Endothelial cell of umbilical vein (primary cell): ENCODE measurements around the gene HNRNPL. TPM values are rescaled to one million over a fixed set of nuclear protein-coding genes. Genes with fewer than 3 reads are reported as not detected.

Experiments
- BruUV-seq: library from RNA; stranded (reverse); fragments of 400-500 nt; replicated peaks from 2 replicates; lab custom pipeline; 2021; lab: Mats Ljungman, UMichigan
- CTCF ChIA-PET: fragments of 300-600, 350-600 bp; sonication (Branson Sonifier 250); formaldehyde crosslinking; loops from one replicate; lab custom pipeline; 2021; ENCODE audit warnings: antibody characterized with exemption, inconsistent platforms; lab: Charles Lee
- POLR2A ChIA-PET: fragments of 300-600, 350-600 bp; sonication (Branson Sonifier 250); formaldehyde crosslinking; loops from one replicate; lab custom pipeline; 2021; ENCODE audit warnings: antibody characterized with exemption, inconsistent platforms; lab: Charles Lee
- DNase-seq: peaks from one replicate; pipeline ENCODE4 v3.0.0-alpha.2; 2011; ENCODE audit warnings: low read depth, low spot score
- FAIRE-seq: peaks from 2 replicates; lab custom pipeline; 2011; peaks lifted over from hg19 to GRCh38; lab: Jason Lieb, UNC
- H2AFZ ChIP-seq: 2 replicates; pipeline ENCODE4 v1.6.0; 2012; ENCODE audit warnings: low read depth, low read length, control low read depth, inconsistent platforms
- H3K27ac ChIP-seq: 2 replicates; pipeline ENCODE4 v1.5.1; 2011; ENCODE audit warnings: low read depth, mild to moderate bottlenecking, control low read depth, low read length, moderate library complexity; ENCODE audit not compliant: insufficient read depth
- H3K27me3 ChIP-seq, 2 experiments: 2 replicates each; pipeline versions ENCODE4 v1.6.0 to v1.6.1; 2011; ENCODE audit warnings: low read length in 2 of 2, mixed read lengths in 1 of 2; ENCODE audit not compliant: control insufficient read depth in 2 of 2, insufficient read depth in 2 of 2
- H3K36me3 ChIP-seq, 2 experiments: 2 replicates in 1 of 2; 3 replicates in 1 of 2; pipeline ENCODE4 v1.5.1; 2011; ENCODE audit warnings: low read length in 2 of 2, mild to moderate bottlenecking in 1 of 2, moderate library complexity in 1 of 2; ENCODE audit not compliant: control insufficient read depth in 2 of 2, insufficient read depth in 2 of 2; ENCODE audit errors: extremely low read depth in 1 of 2
- H3K4me1 ChIP-seq: 3 replicates; pipeline ENCODE4 v1.5.1; 2011; ENCODE audit warnings: mild to moderate bottlenecking, low read length; ENCODE audit not compliant: control insufficient read depth, insufficient read depth; ENCODE audit errors: extremely low read depth
- H3K4me2 ChIP-seq: 2 replicates; pipeline ENCODE4 v1.6.1; 2011; ENCODE audit warnings: low read length, control low read depth, mixed read lengths; ENCODE audit not compliant: insufficient read depth
- H3K4me3 ChIP-seq, 3 experiments: fragments of 200-600 bp in 1 of 3; sonication (generic), shearing (Covaris generic) in 1 of 3; replicated peaks in 1 of 3; 2 replicates each; pipeline ENCODE4 v1.5.1; 2011 to 2016; ENCODE audit warnings: control low read depth in 3 of 3, low read length in 3 of 3, mild to moderate bottlenecking in 2 of 3, inconsistent platforms in 1 of 3, low read depth in 1 of 3, moderate library complexity in 1 of 3; ENCODE audit not compliant: insufficient read depth in 1 of 3
- H3K79me2 ChIP-seq: 2 replicates; pipeline ENCODE4 v1.6.0; 2012; ENCODE audit warnings: low read length, inconsistent platforms; ENCODE audit not compliant: control insufficient read depth, insufficient read depth
- H3K9ac ChIP-seq: replicated peaks from 2 replicates; pipeline ENCODE3; 2011; ENCODE audit warnings: low read length, control low read depth; ENCODE audit not compliant: insufficient read depth; ENCODE audit errors: extremely low read depth
- H3K9me1 ChIP-seq: replicated peaks from 3 replicates; pipeline ENCODE4 v1.6.0; 2011; ENCODE audit warnings: mild to moderate bottlenecking, low read length; ENCODE audit not compliant: control insufficient read depth, insufficient read depth; ENCODE audit errors: extremely low read depth
- H3K9me3 ChIP-seq: replicated peaks from 2 replicates; pipeline ENCODE4 v1.5.1; 2012; ENCODE audit warnings: low read length, inconsistent platforms; ENCODE audit not compliant: control insufficient read depth, insufficient read depth
- H4K20me1 ChIP-seq: replicated peaks from 2 replicates; pipeline ENCODE3; 2011; ENCODE audit warnings: mild to moderate bottlenecking, low read length; ENCODE audit not compliant: control insufficient read depth, insufficient read depth; ENCODE audit errors: extremely low read depth
- EZH2 ChIP-seq: IDR thresholded peaks from 2 replicates; pipeline ENCODE4 v1.6.1; 2012; ENCODE audit warnings: borderline replicate concordance, low read depth, mild to moderate bottlenecking, moderate library complexity, low read length, inconsistent platforms; ENCODE audit not compliant: severe bottlenecking
- FOS ChIP-seq: IDR thresholded peaks from 2 replicates; pipeline ENCODE4 v1.6.1; 2011; ENCODE audit warnings: mild to moderate bottlenecking, low read length, moderate library complexity, borderline replicate concordance; ENCODE audit not compliant: insufficient read depth
- GATA2 ChIP-seq: IDR thresholded peaks from 2 replicates; pipeline ENCODE4 v1.7.0; 2011; ENCODE audit warnings: low read depth, mild to moderate bottlenecking, moderate library complexity, mixed read lengths, low read length; ENCODE audit not compliant: insufficient read length, insufficient read depth
- JUN ChIP-seq: IDR thresholded peaks from 2 replicates; pipeline ENCODE4 v1.6.1; 2011; ENCODE audit warnings: borderline replicate concordance, low read depth; ENCODE audit not compliant: insufficient read length, insufficient read depth
- MYC ChIP-seq: IDR thresholded peaks from one replicate; pipeline ENCODE4 v1.6.1; 2011; ENCODE audit warnings: mild to moderate bottlenecking, low read depth, low read length
- POLR2A ChIP-seq: IDR thresholded peaks from 2 replicates; pipeline ENCODE4 v1.6.1; 2012; ENCODE audit warnings: low read depth, mild to moderate bottlenecking, control low read depth, low read length
- POLR2AphosphoS5 ChIP-seq: IDR thresholded peaks from 2 replicates; pipeline ENCODE4 v1.6.1; 2012; ENCODE audit warnings: low read depth, mild to moderate bottlenecking, control low read depth, low read length, moderate library complexity; ENCODE audit not compliant: insufficient read depth
- dilution Hi-C: fragments of 300-500 bp; cut with MboI; formaldehyde crosslinking; loops from one replicate; pipeline ENCODE4 v1.15.0; 2019; ENCODE audit warnings: low sequenced_read_pairs; ENCODE audit not compliant: extremely low pct_ligation_motif_present
- intact Hi-C: fragments of 100-400 bp; cut with micrococcal nuclease; formaldehyde crosslinking; loops from one replicate; pipeline ENCODE4 v1.10.0; 2022
- polyA plus RNA-seq, 4 experiments: library from polyadenylated mRNA; depleted of rRNA in 3 of 4; stranded (reverse) in 3 of 4; unstranded in 1 of 4; fragments of >200 nt; gene quantifications; 2 replicates each; pipeline versions ENCODE4 v1.2.1 to v1.2.3, GENCODE V29; 2011 to 2012; ENCODE audit warnings: missing spikeins in 1 of 4
- total RNA-seq: library from RNA; stranded (reverse); gene quantifications from 2 replicates; pipeline ENCODE4 v1.2.3, GENCODE V29; 2021
- TF ChIP-seq, protein P1 (sequence below), 2 donors: IDR thresholded peaks; 1 replicate in 1 of 2; 2 replicates in 1 of 2; pipeline ENCODE4 v1.5.1; 2011; ENCODE audit warnings: low read length in 2 of 2, mild to moderate bottlenecking in 2 of 2, moderate library complexity in 2 of 2, control low read depth in 1 of 2, inconsistent platforms in 1 of 2, low read depth in 1 of 2; ENCODE audit not compliant: insufficient read depth in 1 of 2; ENCODE audit errors: extremely low read depth in 1 of 2
- TF ChIP-seq, protein P2 (sequence below): IDR thresholded peaks from 2 replicates; pipeline ENCODE4 v1.6.1; 2011; ENCODE audit not compliant: insufficient read depth, insufficient read length

HNRNPL gene
- total and polyA plus RNA-seq, 2 donors (not counting 3 experiments of a cell fraction or from before 2014, with no cell fraction given), result 305 to 451 TPM

DNA sequence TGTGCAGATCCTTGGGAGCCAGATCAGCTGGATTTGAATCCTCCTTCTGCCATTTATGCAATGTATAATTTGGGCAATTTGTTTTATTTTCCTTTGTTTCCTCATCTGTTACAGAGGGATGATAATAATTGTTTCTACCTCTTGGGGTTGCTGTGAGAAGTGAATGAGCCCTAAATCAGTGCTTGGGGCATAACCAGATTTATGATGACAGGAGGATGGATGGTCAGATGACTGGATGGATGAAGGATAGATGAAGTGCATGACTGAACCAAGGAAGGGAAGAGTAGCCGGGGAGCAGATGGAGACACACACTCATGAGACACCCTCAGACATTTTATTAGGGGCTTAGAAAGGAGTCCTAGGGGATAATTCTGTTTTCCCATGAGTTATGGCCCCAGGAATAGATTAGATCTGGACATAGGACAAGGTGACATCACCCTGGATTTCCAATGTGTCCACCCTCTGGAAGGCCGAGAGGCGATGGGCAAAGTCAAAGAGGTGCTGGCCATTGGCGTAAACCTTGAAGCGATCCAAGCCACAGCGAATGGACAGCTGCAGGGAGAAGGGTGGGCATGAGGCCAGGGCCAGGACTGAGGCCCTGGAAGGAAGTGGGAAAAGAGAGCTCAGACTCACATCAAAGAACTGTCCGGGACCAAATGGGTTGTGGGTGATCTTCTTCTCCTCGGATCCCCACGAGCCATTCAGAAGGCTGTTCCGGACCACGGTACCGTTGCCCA is 48.3 kb downstream of the HNRNPL start:
- TF ChIP-seq, protein P1, sequence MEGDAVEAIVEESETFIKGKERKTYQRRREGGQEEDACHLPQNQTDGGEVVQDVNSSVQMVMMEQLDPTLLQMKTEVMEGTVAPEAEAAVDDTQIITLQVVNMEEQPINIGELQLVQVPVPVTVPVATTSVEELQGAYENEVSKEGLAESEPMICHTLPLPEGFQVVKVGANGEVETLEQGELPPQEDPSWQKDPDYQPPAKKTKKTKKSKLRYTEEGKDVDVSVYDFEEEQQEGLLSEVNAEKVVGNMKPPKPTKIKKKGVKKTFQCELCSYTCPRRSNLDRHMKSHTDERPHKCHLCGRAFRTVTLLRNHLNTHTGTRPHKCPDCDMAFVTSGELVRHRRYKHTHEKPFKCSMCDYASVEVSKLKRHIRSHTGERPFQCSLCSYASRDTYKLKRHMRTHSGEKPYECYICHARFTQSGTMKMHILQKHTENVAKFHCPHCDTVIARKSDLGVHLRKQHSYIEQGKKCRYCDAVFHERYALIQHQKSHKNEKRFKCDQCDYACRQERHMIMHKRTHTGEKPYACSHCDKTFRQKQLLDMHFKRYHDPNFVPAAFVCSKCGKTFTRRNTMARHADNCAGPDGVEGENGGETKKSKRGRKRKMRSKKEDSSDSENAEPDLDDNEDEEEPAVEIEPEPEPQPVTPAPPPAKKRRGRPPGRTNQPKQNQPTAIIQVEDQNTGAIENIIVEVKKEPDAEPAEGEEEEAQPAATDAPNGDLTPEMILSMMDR (IDR thresholded peaks at IDR 0.05; ENCODE audit: extremely low read depth in 1 of 2, insufficient read depth in 1 of 2, low read depth in 1 of 2, low read length in 2 of 2), result no peak
- TF ChIP-seq POLR2AphosphoS5, result no peak
- no peak for TF ChIP-seq POLR2A
- TF ChIP-seq, protein P2, sequence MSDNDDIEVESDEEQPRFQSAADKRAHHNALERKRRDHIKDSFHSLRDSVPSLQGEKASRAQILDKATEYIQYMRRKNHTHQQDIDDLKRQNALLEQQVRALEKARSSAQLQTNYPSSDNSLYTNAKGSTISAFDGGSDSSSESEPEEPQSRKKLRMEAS, result no peak
- TF ChIP-seq EZH2, result no peak
- TF ChIP-seq JUN, result no peak
- no peak for TF ChIP-seq FOS
- no peak for TF ChIP-seq MYC
- TF ChIP-seq GATA2, result no peak
- CTCF ChIA-PET, result no interaction called here

More for the DNA sequence above, 48.3 kb downstream of the HNRNPL start:
- no TSS peak for BruUV-seq
- H2AFZ ChIP-seq, result no peak overlapping the region
- no peaks in the 10 kb centered on the region for H3K9me3 ChIP-seq
- no peak overlapping the region for H3K4me3 ChIP-seq
- dilution Hi-C loops (no loop called here), intact Hi-C loops (no loop called here)
- no peaks in the 10 kb centered on the region for H3K79me2 ChIP-seq
- POLR2A ChIA-PET, result no interaction called here
- DNase-seq (no peak), FAIRE-seq (no peak)
- H3K27ac ChIP-seq, result no peak overlapping the region
- H3K4me1 ChIP-seq, result peaks cover 8% of the 10 kb centered on the region
- H3K36me3 ChIP-seq, result no peaks in the 10 kb centered on the region
- no peaks in the 10 kb centered on the region for H4K20me1 ChIP-seq
- H3K4me2 ChIP-seq, result no peak overlapping the region
- H3K9ac ChIP-seq, result no peak overlapping the region
- H3K27me3 ChIP-seq, result no peaks in the 10 kb centered on the region
- H3K9me1 ChIP-seq, result no peaks in the 10 kb centered on the region
